Fibroblast of upper back skin (primary cell): ENCODE measurements around the gene B4GALNT1.
"Not testable (repeated sequence)": the region's sequence is repeated elsewhere in the genome, so short reads cannot be mapped to it uniquely, and the experiment has no call there.

ENCODE experiments used
- DNase-seq: peaks from one replicate; pipeline ENCODE4 v3.0.0-alpha.2; 2013

Gene B4GALNT1

DNA sequence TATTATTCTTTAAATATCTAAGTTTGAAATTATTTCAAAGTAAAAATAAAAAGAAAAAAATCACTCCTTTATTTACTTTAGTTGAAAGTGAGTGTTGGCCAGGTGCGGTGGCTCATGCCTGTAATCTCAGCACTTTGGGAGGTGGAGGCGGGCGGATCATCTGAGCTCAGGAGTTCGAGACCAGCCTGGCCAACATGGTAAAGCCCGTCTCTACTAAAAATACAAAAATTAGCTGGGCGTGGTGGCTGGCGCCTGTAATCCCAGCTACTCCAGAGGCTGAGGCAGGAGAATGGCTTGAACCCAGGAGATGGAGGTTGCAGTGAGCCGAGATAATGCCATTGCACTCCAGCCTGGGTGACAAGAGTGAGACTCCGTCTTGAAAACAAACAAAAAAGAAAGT is 3.7 kb upstream of the B4GALNT1 start:
- DNase-seq = not testable (repeated sequence)

DNA sequence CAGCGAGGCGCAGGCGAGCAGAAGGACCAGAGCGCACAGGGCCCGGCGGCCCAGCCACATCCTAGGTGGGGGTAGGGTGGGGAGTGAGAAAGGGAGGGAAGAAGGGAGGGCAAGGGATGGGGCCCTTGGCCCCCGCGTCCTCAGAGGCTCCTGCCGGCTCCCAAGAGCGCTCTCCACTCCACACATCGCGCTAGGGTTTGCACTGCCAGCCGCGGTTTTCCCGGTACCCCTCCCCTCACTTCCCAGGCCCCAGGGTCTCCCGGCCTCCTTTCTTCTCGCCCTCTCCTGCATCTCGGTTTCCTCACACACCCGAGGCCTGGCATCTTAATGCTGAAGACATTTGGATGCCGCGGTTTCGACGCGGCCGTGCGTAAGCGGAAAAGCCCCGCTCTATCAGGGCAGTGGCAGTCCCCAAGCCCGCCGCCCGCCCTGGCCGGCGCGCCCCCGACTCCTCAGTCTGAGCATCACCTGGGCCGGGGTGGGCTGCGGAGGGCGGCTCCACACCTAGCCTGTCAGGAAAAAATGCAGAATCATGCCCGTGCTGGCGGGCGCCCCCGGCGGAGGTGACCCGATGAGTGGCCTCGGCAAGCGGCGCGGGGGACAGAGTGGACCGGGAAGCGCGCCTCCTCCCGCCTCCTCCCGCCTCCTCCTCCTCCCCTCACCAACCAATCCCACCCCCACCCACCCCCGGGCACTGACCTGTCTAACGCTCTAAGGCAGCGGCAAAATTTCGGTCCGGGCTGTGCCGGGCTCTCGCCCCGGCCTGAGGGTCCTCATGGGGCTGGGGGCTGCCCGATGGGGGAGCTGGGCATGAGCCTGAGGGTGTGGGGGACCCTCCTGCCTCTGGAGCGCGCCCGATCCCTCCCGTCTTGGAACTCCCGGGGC is 686 bp downstream of the B4GALNT1 start:
- no peak for DNase-seq

DNA sequence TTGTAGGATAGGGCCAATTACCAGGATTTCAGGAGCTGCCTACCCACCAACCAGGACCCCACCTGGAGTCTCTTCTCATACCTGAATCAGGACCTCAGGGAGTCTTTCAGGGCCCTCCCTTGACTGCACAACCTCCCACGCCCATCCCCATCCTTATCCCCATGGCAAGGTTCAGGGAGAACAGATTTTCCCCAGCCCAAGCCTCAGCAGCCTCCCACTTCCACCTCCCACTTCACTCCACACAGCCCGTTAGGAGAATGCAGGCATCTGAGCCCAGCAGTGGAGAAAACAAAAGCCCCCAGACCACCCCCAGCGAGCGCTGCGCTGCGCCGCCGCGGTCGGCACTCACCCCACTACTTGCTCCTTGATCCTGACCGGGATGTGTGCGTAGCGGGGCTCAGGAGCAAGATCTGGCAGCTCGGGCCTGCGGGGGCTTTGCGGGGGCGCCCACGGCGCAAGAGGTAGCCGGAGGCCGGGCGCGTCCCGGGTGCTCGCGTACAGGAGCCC is 1.4 kb downstream of the B4GALNT1 start:
- DNase-seq = no peak

DNA sequence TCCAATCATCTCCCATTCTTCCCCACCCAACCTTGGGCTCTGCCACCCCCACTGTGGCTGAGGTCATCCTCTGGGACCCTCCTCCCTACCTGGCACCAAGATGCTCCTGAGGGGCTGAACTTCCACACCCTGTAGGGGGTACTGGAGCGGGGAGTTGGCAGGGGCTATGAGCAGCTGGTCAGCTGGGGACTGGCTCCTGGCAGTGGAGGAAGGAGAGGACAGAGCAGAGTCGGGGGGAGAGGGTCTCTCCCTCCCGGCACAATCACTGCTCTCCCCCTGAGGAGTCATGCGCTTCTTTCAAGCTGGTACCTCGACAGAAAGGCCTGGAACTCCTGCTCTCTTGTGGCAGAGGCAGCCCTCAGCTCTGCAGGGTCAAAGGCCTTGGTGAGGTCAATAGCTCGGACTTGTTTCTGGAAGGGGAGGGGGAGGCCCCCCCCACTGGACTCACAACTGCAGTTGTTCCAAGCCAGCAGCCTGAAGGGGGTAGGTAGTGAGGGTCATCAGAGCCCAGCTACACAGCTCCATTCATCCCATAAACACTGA is 2.0 kb downstream of the B4GALNT1 start:
- no peak for DNase-seq

DNA sequence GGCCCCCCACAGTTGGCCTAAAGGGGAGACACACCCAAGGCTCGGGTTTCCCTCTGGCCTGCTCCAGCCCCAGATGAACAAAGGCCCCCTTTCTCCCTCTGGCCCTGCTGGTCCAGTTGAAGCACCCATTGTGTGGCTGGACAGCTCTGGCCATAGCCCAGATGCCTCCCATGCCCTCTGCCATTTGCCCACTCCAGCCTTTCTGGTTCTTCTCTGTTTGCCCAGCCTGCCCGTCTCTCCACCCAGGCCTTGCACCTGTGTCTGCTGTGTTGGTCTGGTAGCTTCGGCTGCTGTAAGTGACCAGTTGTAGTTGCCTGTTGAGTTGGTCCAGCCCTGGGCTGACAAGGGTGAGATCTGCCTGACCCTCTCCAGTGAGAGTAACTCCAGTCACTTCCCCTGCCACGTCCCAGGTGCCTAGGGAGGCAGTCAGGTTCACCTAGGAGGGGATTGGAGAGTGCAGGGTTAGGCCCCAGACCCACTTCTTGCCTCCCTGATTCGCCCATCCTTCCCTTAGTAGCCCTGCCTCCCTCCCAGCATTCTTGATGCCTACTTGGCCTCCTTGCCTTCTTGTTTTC is 3.0 kb downstream of the B4GALNT1 start:
- DNase-seq = no peak

DNA sequence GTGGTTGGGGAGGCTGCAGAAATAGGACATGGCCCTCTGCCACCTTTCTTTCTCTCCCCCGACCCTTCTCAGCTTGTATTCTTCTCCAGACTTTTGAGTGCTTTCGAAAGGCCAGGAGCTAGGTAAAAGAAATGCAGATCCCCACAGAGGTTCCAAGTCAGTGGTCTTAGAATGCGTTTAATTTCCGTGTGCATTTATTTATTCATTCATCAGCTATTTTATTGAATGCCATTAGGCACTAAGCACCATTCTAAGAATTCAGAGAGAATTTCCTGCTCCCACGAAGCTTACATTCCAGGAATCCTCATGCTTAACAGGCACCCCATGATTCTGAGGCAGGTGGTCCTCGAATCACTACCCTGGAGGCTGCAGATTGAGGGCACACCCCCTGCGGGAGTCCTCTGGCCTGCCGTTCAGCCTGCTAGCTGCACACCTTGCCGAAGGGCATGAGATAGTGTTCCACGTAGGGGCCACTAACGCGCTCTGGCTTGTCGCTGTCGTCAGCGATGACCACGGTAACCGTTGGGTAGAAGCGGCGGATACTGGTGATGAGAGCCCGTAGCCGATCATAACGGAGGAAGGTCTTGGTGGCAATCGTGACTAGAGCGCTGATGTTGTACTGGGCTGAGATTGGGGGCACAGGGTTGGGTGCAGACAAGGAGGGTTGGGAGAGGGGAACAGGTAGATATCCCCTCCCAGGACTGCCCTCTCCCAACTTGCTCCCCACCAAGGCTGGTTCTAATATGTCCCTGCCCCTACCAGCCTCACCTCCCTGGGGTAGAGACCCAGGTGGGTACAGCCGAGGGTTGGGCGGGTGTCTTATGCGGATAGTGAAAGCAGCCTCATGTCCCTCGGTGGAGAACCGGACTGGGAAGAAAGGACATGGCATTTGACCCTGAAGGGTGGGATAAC is 4.5 kb downstream of the B4GALNT1 start:
- DNase-seq = no peak

DNA sequence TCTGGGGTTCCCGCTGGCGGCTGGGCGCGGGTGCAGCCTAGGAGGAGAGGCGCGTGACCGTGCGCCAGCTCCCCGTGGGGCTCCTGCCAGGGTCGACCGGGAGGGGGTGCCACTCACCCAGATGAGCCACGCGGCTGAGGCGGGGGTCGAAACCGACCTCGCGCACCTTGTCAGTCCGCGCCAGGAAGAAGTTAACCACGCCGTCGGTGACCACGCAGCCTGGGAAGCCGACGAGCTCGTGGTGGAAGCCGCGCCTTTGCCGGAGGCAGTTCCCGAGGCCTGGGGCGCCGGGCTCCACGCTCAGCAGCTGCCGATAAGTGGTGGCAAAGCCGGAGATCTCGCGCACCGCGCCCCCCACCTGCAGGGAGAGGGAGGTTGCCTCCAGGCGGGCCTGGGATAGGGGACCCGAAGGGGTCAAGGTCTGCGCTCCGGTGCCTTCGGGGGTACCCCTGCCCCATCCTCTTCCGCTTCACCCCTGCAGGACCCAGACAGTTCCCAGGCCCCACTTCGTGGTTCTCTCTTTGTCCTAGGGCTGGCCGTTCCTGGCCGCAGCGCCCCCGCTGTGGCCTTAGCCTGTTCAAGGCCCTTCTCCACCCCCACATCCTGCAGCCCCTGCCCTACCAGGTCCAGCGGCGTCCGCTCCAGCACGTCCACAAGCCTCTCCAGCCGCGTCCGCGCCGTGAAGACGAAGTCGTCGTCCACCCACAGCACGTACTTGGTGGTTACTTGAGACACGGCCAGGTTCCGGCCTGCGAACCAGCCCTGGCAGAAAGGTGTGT is 5.3 kb downstream of the B4GALNT1 start:
- no peak for DNase-seq

DNA sequence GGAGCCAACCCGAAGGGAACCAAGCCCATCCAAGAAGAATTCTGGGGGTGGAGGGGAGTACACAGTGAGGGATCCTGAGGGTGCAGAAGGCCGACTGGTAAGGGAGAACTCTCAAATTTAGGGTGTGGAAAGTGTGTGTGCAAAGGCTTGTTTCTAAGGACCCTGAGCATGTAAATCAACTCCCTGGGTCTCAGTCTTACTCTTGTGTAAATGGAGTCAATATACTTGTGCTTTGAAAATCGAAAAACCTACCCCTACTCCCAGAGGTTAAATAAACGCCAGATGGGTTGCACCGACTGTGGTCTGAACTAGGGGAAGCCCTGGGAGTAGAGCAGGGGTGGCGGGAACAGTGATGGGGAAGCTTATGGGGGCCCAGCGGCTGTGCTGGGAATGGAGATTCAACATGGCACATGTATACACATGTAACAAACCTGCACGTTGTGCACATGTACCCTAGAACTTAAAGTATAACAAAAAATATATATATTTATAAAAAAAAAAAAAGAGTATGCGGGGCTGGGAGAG is 6.0 kb downstream of the B4GALNT1 start:
- no peak for DNase-seq

DNA sequence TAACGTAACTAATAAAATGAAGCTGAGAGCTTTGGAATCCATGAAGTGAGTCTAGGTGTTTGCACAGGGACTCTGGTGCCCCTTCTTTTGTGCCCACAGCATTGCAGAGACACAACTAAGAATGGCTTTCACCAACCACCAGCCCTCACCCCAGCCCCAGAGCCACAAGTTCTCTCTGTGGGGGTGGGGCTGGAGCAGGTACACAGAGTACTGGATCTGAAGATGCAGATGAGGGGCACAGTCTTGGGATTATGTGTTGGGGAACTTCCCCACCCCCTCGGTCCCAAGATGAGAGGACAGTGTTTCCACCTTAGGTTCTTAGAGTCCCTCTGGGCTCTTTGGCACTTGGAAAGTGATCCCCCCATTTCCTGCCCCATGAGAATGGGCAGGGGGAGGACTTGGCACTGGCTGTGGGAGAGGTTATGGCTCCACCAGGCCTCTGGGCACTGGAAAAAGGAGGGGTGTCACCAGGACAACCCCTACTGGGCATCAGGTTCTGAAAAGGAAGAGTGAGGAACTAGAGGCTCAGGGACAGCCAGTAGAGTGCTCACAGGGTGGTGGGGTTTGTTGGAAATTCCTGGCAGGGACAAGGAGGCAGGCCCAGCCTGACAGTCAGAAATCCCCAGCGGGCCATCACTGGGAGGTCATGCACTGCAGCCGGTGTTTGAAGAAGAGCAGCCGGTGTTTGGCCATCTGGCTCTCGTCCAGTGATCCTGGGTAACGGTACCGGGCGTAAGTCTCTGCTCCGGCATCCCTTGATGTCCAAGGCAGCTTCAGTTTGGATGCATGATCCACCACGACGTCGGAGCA is 6.7 kb downstream of the B4GALNT1 start:
- no peak for DNase-seq

DNA sequence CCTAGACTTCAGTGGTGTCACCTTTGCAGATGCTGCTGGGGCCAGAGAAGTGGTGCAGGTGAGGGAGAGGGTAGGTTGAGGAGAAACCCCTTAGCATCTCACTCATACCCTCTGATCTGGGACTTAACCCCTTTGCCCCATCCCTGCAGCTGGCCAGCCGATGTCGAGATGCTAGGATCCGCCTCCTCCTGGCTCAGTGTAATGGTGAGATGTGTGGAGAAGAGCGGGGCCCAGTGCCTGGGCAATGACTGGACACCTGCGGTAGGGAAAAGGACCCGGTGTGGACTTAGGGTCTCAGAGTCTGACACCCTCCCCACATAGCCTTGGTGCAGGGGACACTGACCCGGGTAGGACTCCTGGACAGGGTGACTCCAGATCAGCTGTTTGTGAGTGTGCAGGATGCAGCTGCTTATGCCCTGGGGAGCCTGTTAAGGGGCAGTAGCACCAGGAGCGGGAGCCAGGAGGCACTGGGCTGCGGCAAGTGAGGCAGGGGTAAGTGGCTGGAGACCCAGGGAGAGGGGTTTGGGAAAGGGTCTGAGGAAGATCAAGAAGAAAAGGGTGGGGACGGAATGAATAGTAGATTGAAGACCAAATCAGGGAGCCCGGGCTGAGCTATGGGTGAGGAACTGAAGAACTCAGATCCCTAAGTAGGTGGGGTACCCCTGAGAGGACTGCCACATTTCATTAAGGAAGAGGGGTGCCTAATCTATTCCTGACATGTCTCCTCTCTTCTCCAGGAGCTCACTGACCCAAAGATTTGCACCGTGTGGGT is 7.6 kb downstream of the B4GALNT1 start:
- DNase-seq = no peak

DNA sequence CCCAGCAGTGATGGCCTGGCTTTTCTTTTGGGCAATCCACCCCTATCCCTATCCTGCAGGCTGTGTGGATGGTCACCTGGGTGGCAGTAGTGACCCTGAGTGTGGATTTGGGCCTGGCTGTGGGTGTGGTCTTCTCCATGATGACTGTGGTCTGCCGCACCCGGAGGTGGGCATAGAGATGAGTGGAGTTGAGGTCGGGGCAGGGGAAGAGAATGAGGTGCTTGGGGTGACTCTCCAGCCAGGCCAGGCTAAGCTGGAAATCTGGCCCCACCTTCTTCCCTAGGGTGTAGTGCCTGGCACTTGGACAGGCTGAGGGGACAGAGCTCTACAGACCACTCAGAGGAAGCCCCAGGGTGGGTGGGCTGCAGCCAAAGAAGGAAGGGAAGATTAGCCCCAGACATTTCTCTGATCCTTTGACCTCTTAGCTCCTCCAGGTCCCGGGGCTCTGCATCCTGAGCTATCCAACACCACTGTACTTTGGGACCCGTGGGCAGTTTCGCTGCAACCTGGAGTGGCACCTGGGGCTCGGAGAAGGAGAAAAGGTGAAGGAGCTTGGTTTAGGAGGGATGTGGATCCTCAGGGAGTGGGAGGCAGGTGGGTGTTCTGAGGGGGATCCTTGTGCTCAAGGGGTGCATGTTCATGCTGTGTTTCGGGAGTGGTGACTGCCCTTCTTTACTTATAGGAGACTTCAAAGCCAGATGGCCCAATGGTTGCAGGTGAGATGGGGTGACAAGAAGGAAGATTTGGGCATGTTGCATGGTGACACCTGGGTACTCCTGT is 8.4 kb downstream of the B4GALNT1 start:
- no peak for DNase-seq

DNA sequence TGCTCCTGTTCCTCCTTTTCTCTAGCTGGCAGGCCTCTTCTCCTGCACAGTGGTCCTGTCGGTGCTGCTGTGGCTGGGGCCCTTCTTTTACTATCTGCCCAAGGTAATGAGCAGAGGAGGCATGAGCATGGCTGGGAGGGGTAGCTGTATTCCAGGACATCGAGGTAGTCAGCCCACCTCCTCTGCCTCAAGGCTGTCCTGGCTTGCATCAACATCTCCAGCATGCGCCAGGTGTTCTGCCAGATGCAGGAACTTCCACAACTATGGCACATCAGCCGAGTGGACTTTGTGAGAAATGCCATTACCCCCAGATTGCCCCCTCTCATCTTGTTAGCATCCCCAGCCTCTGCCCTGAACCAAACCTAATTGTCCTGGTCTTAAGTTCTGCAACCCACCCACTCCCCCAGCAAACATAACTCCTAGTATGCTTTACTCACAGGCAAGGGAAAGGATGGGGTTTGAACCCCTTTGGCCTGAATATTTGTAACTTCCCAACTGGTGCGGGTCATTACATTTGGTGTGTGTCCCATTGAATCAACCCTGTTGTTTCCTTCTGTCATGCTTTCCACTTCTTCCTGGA is 9.1 kb downstream of the B4GALNT1 start:
- DNase-seq = no peak

DNA sequence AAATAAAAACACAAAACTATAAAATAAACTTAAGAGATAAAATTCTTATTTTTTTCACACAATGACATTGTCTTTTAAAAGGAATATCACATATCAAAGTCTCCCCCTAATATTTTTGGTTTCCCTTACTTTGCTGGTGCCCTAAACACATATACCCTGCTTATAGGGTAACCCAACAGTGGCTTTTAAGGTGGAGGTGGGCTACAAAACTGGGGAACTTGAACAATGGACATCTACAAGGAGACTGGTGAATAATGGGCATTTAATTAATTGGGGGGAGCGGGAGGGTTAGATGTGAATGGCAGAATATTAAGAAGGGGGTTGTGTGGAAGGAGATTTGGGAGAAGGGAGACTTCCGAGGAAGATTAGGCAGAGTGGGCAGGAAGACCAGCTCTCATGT is 9.6 kb downstream of the B4GALNT1 start:
- DNase-seq = no peak

DNA sequence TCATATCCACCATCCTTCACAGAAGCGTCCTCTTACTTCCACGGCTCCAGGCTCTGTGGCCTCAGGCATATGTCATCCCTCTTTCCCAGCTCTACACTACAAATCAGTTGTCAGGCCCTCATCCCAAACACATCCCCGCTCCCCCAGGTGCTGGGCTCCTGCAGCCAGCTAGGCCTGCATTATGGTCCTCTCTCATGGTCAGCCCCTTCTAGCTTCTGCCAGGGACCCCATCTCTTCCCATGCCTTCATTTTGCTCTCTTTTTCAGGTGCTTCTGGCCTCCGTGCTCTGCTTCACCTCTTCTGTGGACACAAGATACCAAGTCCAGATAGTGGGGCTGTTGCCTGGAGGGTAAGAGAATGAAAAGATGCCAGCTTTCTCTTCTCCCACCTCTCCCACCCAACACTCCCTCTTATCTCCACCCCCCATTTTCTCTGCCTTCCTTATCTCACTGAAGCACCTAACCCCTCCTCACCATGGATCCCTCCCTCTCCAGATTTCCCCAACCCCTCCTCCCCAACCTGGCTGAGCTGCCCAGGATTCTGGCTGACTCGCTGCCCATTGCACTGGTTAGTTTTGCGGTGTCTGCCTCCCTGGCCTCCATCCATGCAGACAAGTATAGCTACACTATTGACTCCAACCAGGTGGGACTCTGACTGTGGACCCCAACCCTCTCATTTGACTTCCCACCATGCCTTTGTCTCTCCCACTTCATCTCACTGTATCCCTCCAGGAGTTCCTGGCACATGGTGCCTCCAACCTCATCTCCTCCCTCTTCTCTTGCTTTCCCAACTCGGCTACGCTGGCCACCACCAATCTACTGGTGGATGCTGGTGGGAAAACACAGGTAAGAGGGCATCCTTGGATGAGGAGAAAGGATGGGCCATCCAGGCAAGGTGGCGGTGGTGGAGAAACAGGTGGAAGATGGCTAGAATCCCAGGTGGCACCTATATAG is 10.4 kb downstream of the B4GALNT1 start:
- DNase-seq = no peak

DNA sequence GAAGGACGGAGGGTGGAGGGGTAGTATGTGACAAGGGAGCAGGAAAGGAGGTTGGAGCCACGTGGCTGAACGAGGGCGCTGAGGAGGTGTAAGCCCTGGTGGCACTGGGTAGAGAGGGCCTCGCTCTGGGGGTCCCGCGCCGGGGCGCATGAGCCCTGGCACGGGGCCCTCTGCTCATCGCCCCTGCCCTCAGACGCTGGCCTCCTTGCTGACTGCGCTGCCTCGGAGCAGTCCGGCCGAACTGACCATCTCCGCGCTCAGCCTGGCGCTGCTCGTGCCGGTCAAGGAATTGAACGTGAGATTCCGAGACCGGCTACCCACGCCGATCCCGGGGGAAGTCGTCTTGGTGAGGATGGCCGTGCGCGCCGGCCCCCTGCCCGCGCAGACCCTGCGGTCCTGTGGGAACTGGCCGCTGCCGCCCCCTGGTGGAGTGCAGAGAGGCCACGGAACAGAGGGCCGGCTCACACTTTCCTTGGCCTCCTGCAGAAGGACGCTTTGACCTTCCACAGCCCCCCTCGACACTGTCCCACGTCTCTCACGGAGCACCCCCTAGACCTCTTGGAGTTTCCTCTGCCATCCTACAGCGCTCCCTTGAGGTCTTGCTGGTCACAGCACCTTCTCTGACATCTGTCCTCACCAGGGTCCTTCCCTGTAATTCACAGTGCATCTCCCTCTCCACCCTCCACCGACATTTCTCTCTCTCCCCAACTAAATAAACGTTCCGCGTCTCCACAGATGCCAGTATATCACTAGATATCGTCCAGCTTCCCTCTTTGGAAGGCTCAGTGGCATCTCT is 11.3 kb downstream of the B4GALNT1 start:
- peak; percentile 25 for DNase-seq

DNA sequence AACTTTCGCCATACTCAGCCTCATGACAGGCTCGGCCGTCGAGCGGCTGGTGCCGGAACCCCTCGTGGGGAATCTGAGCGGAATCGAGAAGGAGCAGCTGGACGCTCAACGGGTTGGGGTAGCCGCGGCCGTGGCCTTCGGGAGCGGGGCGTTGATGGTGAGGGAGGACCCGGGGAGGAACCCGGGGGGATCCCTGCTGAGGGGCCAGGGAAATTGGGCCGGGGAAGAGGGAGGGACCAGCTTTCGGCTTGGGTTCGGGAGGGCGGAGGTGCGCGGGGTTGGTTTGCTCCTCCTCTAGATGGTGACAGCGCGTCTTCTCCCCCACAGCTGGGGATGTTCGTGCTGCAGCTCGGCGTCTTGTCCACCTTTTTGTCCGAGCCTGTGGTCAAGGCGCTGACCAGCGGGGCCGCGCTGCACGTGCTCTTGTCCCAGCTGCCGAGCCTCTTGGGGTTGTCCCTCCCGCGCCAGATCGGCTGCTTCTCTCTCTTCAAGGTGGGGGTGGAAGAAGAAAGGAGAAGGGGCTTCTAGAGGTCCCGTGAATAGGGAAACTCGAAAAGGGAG is 12.0 kb downstream of the B4GALNT1 start:
- DNase-seq = no peak
